ENCODE results near the gene SRPK2.
"Not testable (repeated sequence)": the region's sequence is repeated elsewhere in the genome, so short reads cannot be mapped to it uniquely, and the experiment has no call there.

- TF ChIP-seq CTCF (conservative IDR thresholded peaks at IDR 0.05; ENCODE audit: low read depth, low read length); EZH2 (IDR thresholded peaks at IDR 0.05; ENCODE audit: borderline replicate concordance, low read depth, low read length, poor library complexity, severe bottlenecking): not testable (repeated sequence)
These were observed 64.1 kb downstream of the SRPK2 start for GRCh38 chr7:105324606-105325005.
